K562 (cell line): ENCODE data around the gene XRCC2.

Experiments
- CHD4 ChIP-seq: fragments of 200-600 bp; sonication (generic); IDR thresholded peaks from 3 replicates; pipeline ENCODE4 v1.6.1; 2012; ENCODE audit warnings: low read depth, mild to moderate bottlenecking, mixed read lengths, low read length, inconsistent platforms; ENCODE audit not compliant: insufficient read depth, insufficient replicate concordance, poor library complexity, severe bottlenecking
- CTCF ChIP-seq, 3 experiments: IDR thresholded peaks in 2 of 3; conservative IDR thresholded peaks in 1 of 3; 2 replicates each; pipeline ENCODE4 v1.5.1; 2011 to 2012; ENCODE audit warnings: low read length in 3 of 3, mild to moderate bottlenecking in 3 of 3, control low read depth in 2 of 3, improper control_type of control experiment in 1 of 3, inconsistent platforms in 1 of 3, low read depth in 1 of 3, mixed read lengths in 1 of 3, moderate library complexity in 1 of 3; ENCODE audit not compliant: insufficient read depth in 2 of 3
- E2F5 ChIP-seq: sonication (generic); formaldehyde crosslinking; IDR thresholded peaks from 2 replicates; pipeline ENCODE4 v1.8.0; 2022; ENCODE audit warnings: mild to moderate bottlenecking, missing genetic modification reagents
- L3MBTL2 ChIP-seq: fragments of 450-650 bp; IDR thresholded peaks from 2 replicates; pipeline ENCODE4 v1.6.1; 2016; ENCODE audit warnings: mild to moderate bottlenecking, moderate library complexity
- SMARCC2 ChIP-seq: fragments of 450-650 bp; IDR thresholded peaks from 2 replicates; pipeline ENCODE4 v1.6.1; 2017; ENCODE audit warnings: antibody characterized with exemption, moderate library complexity, mild to moderate bottlenecking, low read depth
- SPI1 ChIP-seq: IDR thresholded peaks from 2 replicates; pipeline ENCODE4 v1.6.1; 2011; ENCODE audit warnings: low read depth, low read length, control low read depth, borderline replicate concordance
- TAF1 ChIP-seq: IDR thresholded peaks from 2 replicates; pipeline ENCODE4 v1.6.1; 2011; ENCODE audit warnings: mild to moderate bottlenecking, low read length, moderate library complexity; ENCODE audit not compliant: insufficient read depth, control insufficient read depth, severe bottlenecking; ENCODE audit errors: extremely low read depth
- ZBTB17 ChIP-seq: fragments of 450-650 bp; formaldehyde crosslinking; IDR thresholded peaks from 2 replicates; pipeline ENCODE4 v1.4.0; 2020; ENCODE audit warnings: mild to moderate bottlenecking
- TF ChIP-seq, protein P1 (sequence below), 2 experiments: fragments of 450-650 bp; formaldehyde crosslinking in 1 of 2; IDR thresholded peaks; 2 replicates each; pipeline versions ENCODE4 v1.4.0 to v1.6.1; 2014 to 2020; ENCODE audit warnings: mild to moderate bottlenecking in 2 of 2, borderline replicate concordance in 1 of 2, low read depth in 1 of 2

- TF ChIP-seq CHD4 (no peak), TAF1 (no peak), CTCF (IDR thresholded peaks at IDR 0.05 in 2 of 3, conservative IDR thresholded peaks at IDR 0.05 in 1 of 3; ENCODE audit: insufficient read depth in 2 of 3, low read depth in 1 of 3, low read length in 3 of 3) (no peak), SPI1 (no peak), SMARCC2 (no peak), ZBTB17 (CRISPR knock-in tag) (no peak), L3MBTL2 (no peak), E2F5 (CRISPR knock-in tag) (no peak)
- TF ChIP-seq, protein P1, sequence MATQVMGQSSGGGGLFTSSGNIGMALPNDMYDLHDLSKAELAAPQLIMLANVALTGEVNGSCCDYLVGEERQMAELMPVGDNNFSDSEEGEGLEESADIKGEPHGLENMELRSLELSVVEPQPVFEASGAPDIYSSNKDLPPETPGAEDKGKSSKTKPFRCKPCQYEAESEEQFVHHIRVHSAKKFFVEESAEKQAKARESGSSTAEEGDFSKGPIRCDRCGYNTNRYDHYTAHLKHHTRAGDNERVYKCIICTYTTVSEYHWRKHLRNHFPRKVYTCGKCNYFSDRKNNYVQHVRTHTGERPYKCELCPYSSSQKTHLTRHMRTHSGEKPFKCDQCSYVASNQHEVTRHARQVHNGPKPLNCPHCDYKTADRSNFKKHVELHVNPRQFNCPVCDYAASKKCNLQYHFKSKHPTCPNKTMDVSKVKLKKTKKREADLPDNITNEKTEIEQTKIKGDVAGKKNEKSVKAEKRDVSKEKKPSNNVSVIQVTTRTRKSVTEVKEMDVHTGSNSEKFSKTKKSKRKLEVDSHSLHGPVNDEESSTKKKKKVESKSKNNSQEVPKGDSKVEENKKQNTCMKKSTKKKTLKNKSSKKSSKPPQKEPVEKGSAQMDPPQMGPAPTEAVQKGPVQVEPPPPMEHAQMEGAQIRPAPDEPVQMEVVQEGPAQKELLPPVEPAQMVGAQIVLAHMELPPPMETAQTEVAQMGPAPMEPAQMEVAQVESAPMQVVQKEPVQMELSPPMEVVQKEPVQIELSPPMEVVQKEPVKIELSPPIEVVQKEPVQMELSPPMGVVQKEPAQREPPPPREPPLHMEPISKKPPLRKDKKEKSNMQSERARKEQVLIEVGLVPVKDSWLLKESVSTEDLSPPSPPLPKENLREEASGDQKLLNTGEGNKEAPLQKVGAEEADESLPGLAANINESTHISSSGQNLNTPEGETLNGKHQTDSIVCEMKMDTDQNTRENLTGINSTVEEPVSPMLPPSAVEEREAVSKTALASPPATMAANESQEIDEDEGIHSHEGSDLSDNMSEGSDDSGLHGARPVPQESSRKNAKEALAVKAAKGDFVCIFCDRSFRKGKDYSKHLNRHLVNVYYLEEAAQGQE (IDR thresholded peaks at IDR 0.05; ENCODE audit: borderline replicate concordance): no peak
- TF ChIP-seq, protein P1 (CRISPR knock-in tag; IDR thresholded peaks at IDR 0.05; ENCODE audit: low read depth): no peak
Observed at GRCh38 chr7:152633072-152633471, 42.9 kb downstream of the XRCC2 start.
